NK-92 (cell line): ENCODE measurements around the gene PRKN.

ENCODE experiments used
- DNase-seq: peaks from one replicate; lab custom pipeline; 2025; ENCODE audit not compliant: unreplicated experiment; lab: John Stamatoyannopoulos, UW

The PRKN gene

DNA sequence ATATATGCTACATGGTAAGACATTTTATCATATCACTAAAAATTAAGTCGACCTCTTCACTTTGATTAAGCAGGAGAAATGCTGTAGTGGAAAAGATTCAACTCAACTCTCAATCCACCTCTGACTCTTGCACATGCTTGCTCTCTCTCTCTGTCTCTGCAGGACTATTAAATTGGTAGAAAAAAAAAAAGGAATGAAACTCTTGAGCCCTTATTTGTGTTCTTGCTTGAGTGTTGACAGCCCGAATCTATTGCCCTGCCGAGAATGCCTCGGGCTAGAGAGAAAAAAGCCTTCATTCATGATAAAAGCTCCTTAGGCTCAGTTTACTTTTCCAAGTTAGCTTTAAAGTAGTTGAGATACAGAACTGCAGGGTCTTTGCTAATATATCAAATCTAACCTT is 722.2 kb downstream of the PRKN start:
- DNase-seq = no peak

DNA sequence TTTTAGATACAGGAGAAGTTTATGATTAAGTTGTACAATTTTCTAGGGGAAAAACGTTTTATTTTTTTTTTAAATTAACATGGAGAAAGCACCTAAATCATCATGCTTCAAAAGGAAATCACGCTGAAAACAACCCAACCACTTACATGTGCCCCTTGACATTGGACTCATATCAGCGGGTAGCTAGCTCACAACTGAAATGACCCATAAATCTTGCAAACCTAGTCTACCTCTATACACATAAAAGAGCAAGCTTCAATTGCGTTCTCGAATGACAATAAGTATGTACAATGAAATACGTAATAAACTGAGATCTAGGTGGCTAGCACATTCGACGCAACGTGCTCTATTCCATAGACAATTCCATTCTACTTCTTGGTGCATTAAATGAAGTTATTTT is 730.8 kb downstream of the PRKN start:
- no peak for DNase-seq

DNA sequence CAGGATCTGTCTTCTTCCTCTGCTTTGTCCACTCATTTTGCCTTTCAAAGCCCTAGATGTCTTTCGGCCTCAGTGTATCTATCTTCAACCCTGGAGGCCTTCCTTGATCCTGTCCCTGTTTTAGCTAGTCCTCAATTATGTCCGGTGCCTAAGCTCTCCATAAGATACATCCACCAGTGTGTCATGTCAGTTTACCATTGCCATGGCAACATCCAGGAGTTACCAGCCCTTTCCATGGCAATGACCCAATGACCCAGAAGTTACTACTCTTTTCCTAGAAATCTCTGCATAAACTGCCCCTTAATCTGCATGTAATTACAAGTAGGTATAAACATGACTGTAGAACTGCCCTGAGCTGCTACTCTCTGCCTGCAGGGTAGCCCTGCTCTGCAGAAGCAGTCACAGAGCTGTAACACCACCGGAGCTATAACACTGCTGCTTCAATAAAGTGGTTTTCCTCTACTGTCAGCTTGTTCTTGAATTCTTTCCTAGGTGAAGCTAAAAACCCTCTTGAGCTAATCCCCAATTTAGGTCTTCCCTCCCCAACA is 741.6 kb downstream of the PRKN start:
- DNase-seq = no peak

DNA sequence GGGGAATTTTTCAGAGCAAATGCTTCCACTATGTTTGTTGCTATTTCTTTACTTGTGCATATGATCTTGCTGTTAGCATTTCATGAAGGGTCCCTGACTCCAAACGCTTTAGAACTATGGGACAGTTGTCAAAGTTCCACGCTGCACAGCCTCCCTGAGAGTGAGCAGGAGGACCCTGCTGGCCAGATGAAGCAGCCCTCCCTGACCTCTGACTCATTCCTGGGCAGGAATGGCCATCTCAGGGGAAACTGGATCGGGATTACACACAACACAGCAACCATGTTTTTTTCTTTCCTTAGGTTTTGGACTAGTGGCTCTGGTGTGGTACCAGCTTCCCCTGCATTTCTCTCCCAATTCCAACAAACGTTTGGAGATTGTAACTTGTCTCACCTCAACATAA is 742.9 kb downstream of the PRKN start:
- no peak for DNase-seq

DNA sequence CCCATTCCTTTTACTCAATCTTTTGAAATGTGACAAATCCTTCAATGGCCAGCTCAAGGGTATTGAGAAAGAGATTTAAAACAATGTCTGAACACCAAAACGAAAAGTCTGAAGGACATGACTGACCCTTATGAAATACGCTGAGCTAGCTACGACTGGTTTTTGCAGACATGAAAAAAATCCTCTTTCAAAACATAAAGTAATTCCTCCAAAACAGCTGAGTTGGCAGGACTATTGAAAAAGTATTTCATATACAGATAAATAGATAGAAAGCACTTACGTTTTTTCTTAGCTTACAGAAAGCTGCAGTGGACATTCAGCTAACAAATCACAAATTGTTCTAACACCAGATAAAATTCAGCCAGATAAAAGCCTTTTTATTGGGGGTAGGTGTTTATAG is 751.0 kb downstream of the PRKN start:
- no peak for DNase-seq

DNA sequence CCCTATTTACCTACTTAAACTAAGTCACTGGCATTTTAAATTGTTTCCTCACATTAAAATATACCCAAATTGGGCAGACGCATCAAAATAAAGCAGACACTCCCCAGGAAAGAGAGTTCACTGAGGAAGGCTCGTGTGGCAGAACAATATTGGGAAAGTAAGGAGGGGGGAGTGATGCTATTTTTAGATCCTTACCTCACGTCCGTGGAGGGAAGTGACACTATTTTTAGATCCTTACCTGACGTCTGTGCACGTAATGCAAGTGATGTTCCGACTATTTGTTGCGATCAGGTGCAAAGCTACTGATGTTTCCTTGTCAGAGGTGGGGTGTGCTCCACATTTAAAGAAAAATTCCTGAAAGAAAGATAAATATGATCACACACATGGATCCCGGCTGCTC is 754.5 kb downstream of the PRKN start:
- DNase-seq = no peak

DNA sequence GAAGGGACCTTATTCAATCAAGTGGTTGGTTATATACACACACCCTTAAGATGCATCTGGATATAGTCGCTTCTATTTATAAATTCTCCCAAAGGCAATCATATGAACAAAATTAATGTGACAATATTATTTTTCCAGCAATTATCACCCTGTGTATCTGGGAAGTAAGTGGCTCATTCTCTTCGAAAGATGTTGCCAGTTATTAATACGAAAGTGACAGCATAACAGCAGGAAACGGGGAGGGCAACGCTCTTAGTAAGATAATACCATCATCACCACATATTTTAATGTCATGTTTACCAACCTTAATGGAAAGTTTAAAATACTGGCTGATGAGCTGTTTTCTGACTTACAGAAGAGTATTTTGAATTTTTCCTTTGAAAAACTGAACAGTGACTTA is 756.5 kb downstream of the PRKN start:
- DNase-seq = no peak

DNA sequence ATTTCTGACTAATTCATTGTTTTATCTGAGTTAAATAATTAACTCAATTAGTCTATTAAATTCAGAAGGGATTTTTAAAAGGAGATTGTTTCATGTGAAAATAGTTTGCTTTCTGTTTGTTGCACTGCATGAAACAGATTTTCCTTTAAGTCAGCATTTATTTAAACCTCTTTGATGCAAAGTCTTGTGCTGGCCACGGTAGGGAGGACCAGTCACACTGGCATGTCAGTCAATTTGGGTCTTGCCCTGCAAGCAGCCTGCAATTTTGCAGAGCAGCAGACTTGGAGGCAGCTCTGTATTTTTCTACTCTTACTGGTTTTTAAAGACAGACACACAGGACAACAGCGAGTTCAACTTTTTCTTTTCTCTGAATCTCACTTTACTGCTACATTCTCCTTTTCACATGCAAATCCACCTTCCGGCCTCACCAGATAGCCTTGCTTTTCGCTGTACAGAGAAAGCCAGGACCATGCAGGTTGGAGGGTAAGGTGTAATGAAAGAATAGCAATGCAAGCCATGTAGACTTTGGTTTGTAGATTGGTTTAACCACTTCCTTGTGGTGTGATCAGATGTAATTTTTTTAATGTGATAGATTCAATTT is 763.8 kb downstream of the PRKN start:
- DNase-seq = no peak

DNA sequence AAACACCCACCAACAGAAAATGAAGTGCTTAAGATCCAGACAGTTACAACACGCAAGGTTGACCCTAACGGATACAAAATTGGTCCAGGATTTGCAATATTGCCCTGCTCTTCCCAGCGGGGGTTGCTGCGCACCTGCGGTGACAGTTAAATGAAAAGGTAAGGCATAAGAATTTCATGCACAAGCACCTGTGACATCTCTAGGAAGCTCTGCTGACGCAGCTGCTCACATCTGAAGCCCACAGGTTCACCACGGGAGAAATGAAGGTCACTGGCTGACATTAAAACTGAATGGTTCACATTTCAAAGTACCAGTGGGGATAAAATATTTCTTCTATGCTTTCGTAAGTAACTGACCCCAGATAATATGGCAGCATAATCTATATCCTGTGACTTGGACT is 764.4 kb downstream of the PRKN start:
- DNase-seq = no peak

DNA sequence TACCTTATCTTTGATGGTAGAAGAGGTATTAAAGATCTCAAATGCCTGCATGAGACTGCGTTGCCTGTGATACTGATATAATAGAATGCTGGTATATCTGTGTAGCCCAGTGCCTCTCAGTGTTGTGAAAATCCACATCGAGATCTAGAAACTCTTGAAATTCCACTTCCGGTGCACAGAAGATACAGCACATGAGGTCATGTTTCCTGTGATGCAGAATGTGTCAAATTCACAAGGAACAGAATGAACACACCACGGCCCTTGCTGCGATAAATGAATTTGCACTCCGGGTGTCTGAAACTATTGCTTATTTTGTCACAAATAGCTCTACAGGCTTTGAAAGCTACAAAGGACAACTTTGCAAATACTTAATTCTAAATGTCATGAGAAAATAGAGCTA is 765.8 kb downstream of the PRKN start:
- DNase-seq = no peak

DNA sequence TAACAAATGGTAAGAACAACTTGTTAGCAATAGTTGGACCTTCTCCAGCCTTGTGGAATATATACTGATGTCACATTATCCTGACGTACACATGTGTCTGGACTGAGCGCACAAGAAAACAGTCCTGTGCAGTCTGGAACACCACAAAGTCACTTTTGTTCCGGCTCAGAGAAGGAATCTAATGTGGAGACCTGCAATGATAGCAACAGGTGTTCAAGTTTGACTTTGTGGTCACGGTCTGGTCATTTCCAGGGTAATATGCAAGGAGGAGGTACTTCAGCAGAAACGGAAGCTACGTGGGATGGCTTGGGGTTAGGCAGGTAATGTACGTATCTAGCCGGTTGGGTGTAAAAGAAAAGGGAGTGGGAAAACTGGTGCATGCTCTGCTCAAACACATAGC is 766.5 kb downstream of the PRKN start:
- DNase-seq = no peak

DNA sequence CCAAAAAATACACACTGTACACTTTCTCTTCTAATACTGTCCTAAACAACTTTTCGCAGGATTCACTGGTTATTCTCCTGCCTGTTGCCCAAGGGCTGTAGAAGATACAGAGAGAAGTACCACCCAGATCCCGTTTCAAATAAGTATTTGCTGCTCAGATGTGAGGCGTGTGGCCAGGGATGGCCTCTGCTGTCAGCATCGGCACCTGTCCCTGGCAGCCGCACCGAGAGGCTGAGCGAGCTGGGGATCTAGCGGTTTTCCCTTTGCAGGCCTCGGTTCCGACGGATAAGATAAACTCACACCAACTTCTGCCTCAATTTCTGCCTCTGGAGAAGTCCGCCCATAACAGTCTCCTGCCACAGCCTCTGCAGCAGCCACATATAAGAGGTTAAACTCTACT is 768.5 kb downstream of the PRKN start:
- DNase-seq = no peak

DNA sequence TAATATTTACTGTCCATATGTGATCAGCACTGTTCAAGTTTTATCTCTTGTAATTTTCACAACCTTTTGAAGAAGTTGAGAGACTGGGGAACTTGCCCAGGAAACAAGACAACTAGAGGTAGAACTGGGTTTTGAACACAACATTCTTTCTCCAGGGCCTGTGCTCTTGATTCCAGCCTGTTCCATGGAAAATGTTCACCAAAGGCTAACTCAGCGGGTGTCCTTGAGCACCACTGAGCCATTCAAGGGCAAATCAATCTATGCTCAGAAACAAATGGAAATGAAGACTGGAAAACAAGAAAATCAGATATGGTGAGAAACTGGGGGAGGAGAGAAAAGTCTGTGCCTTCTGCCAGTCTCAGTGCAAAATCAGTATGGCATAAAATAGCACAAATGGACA is 771.5 kb downstream of the PRKN start:
- DNase-seq = no peak

DNA sequence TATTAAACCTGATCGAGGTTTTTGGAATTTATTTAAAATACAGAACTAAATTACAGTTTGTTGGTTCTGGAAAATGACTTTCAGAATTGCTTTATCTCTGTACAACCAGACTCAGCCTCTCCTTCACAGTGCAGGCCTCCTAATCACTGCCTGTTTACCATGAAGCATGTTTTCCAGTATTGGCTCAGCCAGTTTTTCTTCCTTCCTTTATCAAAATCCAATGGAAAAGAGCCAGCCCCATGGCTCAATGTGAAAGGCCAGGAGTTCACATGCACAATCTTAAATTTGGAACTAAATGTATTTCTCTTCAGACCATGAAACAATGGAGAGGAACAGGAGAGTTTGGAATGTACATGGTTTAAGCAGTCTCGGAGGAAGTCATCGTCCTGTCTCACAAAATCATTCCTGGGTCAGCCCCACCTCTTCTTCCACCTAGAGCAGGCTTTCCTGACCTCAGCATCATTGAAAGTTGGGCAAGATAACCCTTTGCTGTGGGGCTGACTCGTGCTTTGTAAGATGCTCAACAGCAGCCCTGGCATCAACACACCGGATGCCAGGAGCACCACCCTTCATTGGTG is 772.8 kb downstream of the PRKN start:
- DNase-seq = no peak

DNA sequence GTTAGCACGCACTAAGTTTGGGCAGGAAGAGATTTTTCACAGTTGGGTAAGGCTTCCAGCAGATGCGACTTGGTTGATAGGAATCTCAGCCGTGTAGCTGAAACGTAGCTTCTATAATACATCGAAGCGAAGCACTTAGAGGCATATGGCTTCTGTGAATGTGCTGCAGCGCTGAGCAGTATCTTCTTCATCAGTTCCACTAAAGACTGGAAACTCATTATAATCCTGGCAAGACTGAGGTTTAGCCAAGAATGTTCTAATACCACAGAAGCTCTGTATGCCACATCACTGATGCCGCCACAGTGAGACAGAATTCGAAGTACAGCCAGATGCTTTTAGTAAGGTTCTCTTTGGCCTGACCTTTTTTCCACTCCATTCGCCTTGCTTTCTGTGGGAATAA is 773.5 kb downstream of the PRKN start:
- DNase-seq = no peak

DNA sequence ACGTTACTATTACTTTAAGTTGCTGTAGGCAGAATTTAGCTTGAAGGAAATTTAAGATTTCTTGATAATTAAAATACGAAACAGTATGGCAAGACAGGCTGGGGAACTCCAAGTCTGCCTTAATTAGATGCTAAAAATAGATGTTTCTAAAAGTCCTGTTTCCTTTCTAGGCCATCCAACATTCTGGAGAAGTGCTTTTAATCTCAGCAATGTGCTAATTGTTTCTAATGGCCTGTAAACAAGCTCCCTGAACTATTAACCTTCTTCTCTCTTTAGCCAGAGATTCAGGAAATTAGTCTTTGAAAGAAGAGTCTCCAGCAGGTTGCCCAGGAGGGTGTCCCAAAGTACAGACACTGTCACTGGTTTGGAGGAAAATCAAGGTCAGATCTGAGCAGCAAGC is 776.4 kb downstream of the PRKN start:
- no peak for DNase-seq

DNA sequence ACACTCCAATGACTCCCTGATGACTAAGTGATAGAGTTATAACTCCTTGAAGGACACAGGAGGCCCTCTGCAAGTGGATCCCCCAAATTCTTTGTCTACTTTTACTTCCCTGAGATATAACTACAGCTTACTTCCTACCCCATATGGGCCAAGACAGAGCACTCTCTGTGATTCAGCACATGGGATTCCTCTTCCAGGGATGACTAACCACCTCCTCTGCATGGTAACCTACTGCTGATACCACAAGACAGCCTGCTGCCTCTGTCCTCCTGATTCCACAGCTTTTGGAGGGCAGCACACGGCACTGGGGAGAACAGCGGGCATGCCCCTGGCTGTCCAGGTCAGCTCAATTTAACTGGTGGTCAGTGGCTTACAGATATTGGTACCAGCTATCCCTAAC is 778.0 kb downstream of the PRKN start:
- DNase-seq = no peak

DNA sequence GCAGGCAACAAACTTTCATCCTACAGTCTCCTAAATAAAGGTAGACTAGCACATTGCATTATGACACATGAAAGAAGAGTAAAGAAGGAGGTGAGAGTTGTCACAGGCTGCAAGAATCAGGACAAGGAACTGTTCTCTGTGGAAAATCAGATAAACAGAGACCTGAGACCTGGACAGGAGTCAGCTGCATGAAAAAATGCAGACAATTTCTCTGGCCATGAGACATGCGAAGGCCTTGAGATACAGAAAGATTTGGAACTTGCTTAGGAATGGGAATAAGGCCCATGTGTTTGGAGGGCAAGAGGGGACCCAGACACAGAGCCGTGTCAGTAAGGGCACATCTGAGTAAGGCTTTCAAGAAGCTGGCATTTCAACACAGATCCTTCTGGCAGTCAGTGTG is 779.1 kb downstream of the PRKN start:
- no peak for DNase-seq

DNA sequence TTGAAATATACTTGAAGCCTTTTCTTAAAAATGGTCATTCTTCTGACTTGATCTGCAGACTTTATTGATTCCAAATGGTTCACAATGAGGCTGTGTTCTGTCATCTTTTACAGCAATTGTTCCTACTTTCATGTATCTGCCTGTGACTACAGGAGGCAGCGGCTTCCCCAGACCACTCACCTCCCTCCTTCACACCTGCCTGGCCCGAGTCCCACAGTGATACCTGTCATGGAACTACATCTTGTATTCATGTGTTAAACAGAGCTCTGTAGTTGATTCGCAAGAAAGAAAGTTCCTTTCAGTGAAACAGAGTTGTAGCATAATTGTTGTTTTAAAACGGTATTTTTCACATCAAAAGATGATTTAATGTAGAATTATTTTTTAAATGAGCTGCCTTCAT is 780.2 kb downstream of the PRKN start:
- DNase-seq = no peak

DNA sequence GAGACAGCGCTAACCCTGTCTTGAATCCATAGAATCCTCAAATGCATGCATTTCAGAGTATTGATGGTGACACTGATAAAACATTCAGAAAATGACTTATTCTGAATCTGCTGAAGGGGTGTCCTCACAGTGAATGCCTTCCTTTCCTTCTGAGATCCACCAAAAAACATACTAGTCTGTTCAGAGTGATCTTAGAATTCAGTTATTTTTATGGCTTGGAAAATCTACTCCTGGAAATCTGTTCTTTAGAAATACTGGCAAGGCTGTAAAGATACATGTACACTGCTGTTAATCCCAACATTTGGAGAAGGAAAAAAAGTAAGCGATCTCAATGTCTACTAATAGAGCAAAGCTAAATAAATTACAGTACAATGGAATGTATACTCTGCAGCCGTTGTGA is 781.1 kb downstream of the PRKN start:
- DNase-seq = no peak

DNA sequence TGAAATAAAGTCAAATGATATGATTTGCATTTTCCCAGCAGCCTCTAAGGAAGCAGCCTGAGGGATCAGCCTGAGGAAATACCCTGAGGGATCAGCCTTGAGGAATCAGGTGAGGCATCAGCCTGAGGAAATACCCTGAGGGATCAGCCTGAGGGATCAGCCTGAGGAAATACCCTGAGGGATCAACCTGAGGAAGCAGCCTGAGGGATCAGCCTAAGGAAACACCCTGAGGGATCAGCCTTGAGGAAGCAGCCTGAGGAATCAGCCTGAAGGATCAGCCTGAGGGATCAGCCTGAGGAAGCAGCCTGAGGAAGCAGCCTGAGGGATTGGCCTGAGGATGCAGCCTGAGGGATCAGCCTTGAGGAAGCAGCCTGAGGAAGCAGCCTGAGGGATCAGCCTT is 784.0 kb downstream of the PRKN start:
- DNase-seq = no peak

DNA sequence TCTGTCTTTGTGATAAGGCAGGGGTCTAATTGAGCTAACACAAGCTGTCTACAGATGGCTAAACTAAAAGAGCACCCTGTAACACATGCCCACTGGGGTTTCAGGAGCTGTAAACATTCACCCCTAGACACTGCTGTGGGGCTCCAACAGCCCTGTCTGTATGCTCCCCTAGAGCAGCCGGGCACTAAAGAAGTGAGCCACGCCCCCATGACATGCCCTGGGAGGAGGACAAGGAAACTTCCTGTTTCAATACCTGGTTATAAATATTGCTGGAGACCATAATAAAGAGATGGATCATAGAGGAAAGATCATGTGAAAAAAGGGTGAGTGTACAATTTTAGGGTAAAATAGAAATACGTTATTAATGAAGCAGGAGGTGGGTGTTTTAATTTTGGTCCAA is 786.0 kb downstream of the PRKN start:
- no peak for DNase-seq

DNA sequence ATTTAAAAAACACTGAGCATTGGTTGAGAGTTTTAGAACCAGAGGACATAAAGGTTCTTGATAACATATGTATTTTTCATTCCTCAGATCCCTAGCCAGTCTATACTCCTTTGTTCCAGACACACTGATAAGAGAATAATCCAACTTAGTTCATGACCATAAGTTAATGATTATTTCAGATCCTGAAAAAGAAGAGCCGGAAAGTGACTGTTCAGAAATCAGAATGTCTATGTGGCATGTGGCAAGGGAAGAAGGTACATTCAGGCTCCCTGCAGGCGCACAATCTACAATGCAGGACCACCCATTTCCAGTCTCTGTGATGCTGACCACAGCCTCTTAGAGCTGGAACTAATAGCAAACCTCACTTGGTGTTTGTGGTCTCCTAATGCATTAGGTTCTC is 787.0 kb downstream of the PRKN start:
- no peak for DNase-seq
